Mesendoderm (in vitro differentiated cells): ENCODE data around the gene FATE1.

ENCODE experiments used
- DNase-seq: peaks from one replicate; pipeline ENCODE4 v3.0.0; 2013
- H2AK5ac ChIP-seq: 2 replicates; pipeline ENCODE4 v1.6.1; 2013; ENCODE audit warnings: low read length, inconsistent platforms
- H2BK120ac ChIP-seq: 2 replicates; pipeline ENCODE4 v1.6.1; 2013; ENCODE audit warnings: low read depth, mild to moderate bottlenecking, low read length, moderate library complexity, mixed read lengths
- H2BK15ac ChIP-seq: replicated peaks from 2 replicates; pipeline ENCODE4 v1.6.1; 2013; ENCODE audit warnings: low read depth, mild to moderate bottlenecking, moderate library complexity
- H2BK5ac ChIP-seq: 2 replicates; pipeline ENCODE4 v1.6.1; 2013; ENCODE audit warnings: low read length, inconsistent platforms
- H3K18ac ChIP-seq: 2 replicates; pipeline ENCODE4 v1.6.1; 2013; ENCODE audit warnings: mild to moderate bottlenecking, low read length, mixed read lengths
- H3K23ac ChIP-seq: one replicate; pipeline ENCODE4 v1.6.1; 2013; ENCODE audit warnings: low read length
- H3K27ac ChIP-seq: 2 replicates; pipeline ENCODE4 v1.5.1; 2013; ENCODE audit warnings: low read depth, mild to moderate bottlenecking, inconsistent platforms, low read length, moderate library complexity
- H3K27me3 ChIP-seq: 2 replicates; pipeline ENCODE4 v1.6.1; 2013; ENCODE audit warnings: low read length, control low read depth, mild to moderate bottlenecking, inconsistent platforms; ENCODE audit not compliant: insufficient read depth, poor library complexity
- H3K36me3 ChIP-seq: 2 replicates; pipeline ENCODE4 v1.6.1; 2013; ENCODE audit warnings: low read length, inconsistent platforms; ENCODE audit not compliant: control insufficient read depth, insufficient read depth
- H3K4ac ChIP-seq: one replicate; pipeline ENCODE4 v1.6.1; 2013; ENCODE audit warnings: low read depth, mild to moderate bottlenecking, low read length, moderate library complexity
- H3K4me1 ChIP-seq: 2 replicates; pipeline ENCODE4 v1.6.1; 2013; ENCODE audit warnings: low read depth, low read length, inconsistent platforms; ENCODE audit not compliant: control insufficient read depth
- H3K4me2 ChIP-seq: 2 replicates; pipeline ENCODE4 v1.6.1; 2013; ENCODE audit warnings: low read length
- H3K4me3 ChIP-seq: 2 replicates; pipeline ENCODE4 v1.5.1; 2013; ENCODE audit warnings: mild to moderate bottlenecking, low read length
- H3K56ac ChIP-seq: one replicate; pipeline ENCODE4 v1.6.1; 2013; ENCODE audit warnings: low read length
- H3K79me1 ChIP-seq: 2 replicates; pipeline ENCODE4 v1.6.1; 2013; ENCODE audit warnings: low read length, inconsistent platforms
- H3K79me2 ChIP-seq: 2 replicates; pipeline ENCODE4 v1.6.1; 2013; ENCODE audit warnings: mild to moderate bottlenecking, low read length; ENCODE audit not compliant: control insufficient read depth, insufficient read depth
- H3K9ac ChIP-seq: 2 replicates; pipeline ENCODE4 v1.6.1; 2013; ENCODE audit warnings: low read length, inconsistent platforms
- H4K5ac ChIP-seq: one replicate; pipeline ENCODE4 v1.6.1; 2013; ENCODE audit warnings: low read length
- H4K8ac ChIP-seq: one replicate; pipeline ENCODE4 v1.6.1; 2013; ENCODE audit warnings: low read depth, mild to moderate bottlenecking, control low read depth, low read length, moderate library complexity
- WGBS: extraction: QIAGEN DNeasy Blood & Tissue Kit; methylation state at CpG from one replicate; pipeline ENCODE4 v1.1.7; 2013; ENCODE audit warnings: low lambda C conversion rate, missing lambda C conversion rate; ENCODE audit not compliant: insufficient coverage; ENCODE audit errors: extremely low coverage; 5-methylcytosine and 5-hydroxymethylcytosine counted together

FATE1 gene

DNA sequence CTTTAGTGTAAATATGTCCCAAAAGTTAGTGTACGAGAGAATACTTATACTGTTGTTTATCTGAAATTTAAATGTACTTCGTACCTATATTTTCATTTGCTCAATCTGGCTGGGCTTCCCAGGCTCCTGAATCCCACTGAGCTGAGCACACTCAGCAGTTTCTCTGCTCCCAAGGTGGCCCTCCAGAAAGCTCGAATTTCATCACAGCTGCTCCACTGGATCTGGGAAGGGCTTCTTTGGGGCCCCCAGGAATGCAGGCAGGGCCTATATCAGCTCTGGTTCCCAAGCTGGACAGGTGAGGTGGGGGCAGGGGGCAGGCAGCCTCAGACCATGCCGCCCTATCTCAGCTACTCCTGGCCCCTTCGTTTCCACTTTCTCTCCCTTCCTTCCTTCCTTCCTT lies 1.5 kb upstream of the FATE1 start:
- no peak overlapping the region for H3K56ac ChIP-seq
- no peak overlapping the region for H3K27ac ChIP-seq
- no peak overlapping the region for H3K9ac ChIP-seq
- no peak overlapping the region for H2BK15ac ChIP-seq
- peak; percentile 5 for DNase-seq
- H3K4ac ChIP-seq: no peak overlapping the region
- no peak overlapping the region for H2AK5ac ChIP-seq
- H3K79me1 ChIP-seq: no peaks in the 10 kb centered on the region
- H3K23ac ChIP-seq: no peak overlapping the region
- H3K36me3 ChIP-seq: no peaks in the 10 kb centered on the region
- no peak overlapping the region for H3K18ac ChIP-seq
- no peak overlapping the region for H4K8ac ChIP-seq
- no peak overlapping the region for H2BK120ac ChIP-seq
- H3K4me3 ChIP-seq: no peak overlapping the region
- H2BK5ac ChIP-seq: no peak overlapping the region
- H3K27me3 ChIP-seq: no peaks in the 10 kb centered on the region
- H3K4me1 ChIP-seq: no peaks in the 10 kb centered on the region
- H3K4me2 ChIP-seq: no peak overlapping the region
- WGBS: no CpG with 5 or more reads among the region's 5 CpGs
- H4K5ac ChIP-seq: no peak overlapping the region
- no peaks in the 10 kb centered on the region for H3K79me2 ChIP-seq

DNA sequence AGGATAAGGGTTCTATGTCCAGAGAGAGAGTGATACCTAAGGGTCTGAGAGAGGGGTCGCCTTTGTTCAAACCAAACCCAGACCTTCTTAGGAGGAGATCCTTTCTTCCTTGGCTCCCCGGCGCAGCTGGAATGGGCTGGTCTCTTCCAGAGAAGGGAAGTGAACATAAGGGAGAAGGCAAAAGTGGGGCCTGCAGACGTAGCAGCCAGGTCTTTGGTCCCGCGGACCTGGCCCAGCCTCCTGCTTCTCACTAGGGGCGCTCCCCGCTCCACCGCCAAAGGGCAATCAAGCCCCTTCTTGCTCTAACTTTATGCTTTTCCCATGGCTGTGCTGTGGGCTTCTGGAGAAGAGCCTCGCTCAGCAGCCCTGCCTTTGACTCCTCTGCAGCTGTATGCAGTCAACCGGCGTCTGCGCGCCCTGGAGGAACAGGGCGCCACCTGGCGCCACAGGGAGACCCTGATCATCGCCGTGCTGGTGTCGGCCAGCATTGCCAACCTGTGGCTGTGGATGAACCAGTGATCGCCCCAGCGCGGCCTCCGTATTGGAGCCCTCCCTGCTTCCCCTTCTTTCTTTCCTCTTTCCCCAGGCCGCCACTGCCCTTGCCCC lies 6.5 kb downstream of the FATE1 start:
- H3K4ac ChIP-seq: no peak overlapping the region
- no peak overlapping the region for H2BK120ac ChIP-seq
- H2AK5ac ChIP-seq: no peak overlapping the region
- no peak overlapping the region for H3K23ac ChIP-seq
- no peaks in the 10 kb centered on the region for H3K36me3 ChIP-seq
- no peak overlapping the region for H2BK15ac ChIP-seq
- no peak overlapping the region for H3K4me3 ChIP-seq
- peak; percentile 75 for DNase-seq
- no peaks in the 10 kb centered on the region for H3K79me1 ChIP-seq
- H4K8ac ChIP-seq: no peak overlapping the region
- no peaks in the 10 kb centered on the region for H3K4me1 ChIP-seq
- H4K5ac ChIP-seq: no peak overlapping the region
- H3K4me2 ChIP-seq: no peak overlapping the region
- H2BK5ac ChIP-seq: no peak overlapping the region
- H3K18ac ChIP-seq: no peak overlapping the region
- no peaks in the 10 kb centered on the region for H3K79me2 ChIP-seq
- no peak overlapping the region for H3K27ac ChIP-seq
- H3K56ac ChIP-seq: peak overlapping the region; percentile 34
- H3K27me3 ChIP-seq: no peaks in the 10 kb centered on the region
- H3K9ac ChIP-seq: no peak overlapping the region
- no CpG with 5 or more reads among the region's 24 CpGs for WGBS

DNA sequence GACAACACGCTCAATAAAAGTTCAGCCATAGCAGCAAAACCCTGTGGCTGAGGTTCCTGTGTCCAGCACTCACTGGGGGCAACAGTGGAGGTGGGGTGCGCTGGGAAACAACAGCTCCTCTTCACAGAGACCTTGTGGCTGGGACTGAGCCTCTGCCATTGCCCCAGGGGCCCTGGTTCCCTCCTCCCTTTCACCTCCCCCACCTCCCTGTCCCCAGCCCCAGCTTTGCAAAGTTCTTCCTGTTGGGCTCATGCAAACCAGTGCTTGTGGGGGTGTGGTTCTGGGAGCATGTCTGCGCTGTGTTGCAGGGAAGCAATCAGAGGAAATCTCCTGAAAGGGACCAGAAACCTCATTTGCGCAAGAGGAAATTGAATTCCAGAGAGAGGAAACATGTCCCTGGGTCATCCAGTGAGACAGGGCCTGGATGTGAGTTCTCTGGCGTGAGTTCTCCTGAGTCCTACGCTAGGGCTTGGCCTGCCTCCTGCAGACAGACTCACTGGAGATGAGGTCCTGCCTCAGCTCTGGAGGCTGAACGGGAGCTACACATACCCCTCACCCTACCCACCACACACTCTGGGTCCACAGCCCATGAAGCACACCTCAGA lies 7.4 kb downstream of the FATE1 start:
- Histone ChIP-seq H4K8ac (no peak overlapping the region), H3K27ac (no peak overlapping the region), H2AK5ac (no peak overlapping the region), H3K4ac (no peak overlapping the region), H3K4me2 (no peak overlapping the region), H2BK5ac (no peak overlapping the region), H3K27me3 (no peaks in the 10 kb centered on the region), H2BK120ac (no peak overlapping the region), H3K4me1 (no peaks in the 10 kb centered on the region), H3K79me2 (no peaks in the 10 kb centered on the region), H3K36me3 (no peaks in the 10 kb centered on the region), H3K79me1 (no peaks in the 10 kb centered on the region), H4K5ac (no peak overlapping the region), H3K23ac (no peak overlapping the region), H3K4me3 (no peak overlapping the region), H3K9ac (no peak overlapping the region), H3K18ac (no peak overlapping the region), H3K56ac (peak overlapping the region; percentile 34), H2BK15ac (no peak overlapping the region)
- DNase-seq: peak; percentile 32
- no CpG with 5 or more reads among the region's 7 CpGs for WGBS

DNA sequence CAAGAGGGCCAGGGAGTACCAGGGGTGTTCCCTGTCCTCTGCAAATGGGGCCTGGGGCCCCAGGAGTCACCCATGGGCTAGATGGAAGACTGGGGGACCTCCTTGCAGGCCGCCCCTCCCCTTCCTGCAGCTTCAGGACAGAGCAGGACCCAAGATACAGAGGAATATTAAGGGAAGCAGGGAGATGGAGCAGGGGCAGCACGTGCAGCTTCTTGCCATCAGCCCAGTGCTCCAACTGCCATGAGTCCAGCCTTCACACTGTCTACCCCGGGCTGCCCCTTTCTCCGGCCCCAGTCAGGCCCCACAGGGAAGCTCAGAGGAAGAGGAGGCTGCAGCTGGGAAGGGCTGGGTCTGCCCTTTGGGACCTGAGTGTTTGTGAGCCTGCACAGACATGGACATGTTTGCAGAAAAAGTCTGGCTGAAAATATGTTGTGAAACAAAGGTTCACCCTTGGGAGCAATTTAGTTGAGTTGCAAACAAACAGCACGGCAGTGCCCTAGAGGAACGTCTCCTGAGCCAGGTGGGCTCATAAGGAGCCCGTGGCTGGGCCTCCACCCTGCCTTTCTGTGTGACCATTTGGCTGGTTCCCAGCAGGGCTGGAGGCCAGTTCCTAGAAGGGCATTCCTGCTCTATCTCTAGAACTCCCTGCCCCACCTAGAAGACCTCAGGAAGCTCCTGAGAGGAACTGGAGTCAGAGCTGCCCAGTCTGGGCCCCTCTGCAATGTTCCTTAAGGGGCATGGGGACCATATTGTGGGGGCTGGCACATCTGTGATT lies 8.9 kb downstream of the FATE1 start:
- H3K56ac ChIP-seq: no peak overlapping the region
- no peaks in the 10 kb centered on the region for H3K27me3 ChIP-seq
- no peaks in the 10 kb centered on the region for H3K79me1 ChIP-seq
- no peaks in the 10 kb centered on the region for H3K4me1 ChIP-seq
- no peak overlapping the region for H2BK120ac ChIP-seq
- H2BK5ac ChIP-seq: no peak overlapping the region
- H3K27ac ChIP-seq: no peak overlapping the region
- DNase-seq: no peak
- no peak overlapping the region for H4K8ac ChIP-seq
- H2BK15ac ChIP-seq: no peak overlapping the region
- H3K4me2 ChIP-seq: no peak overlapping the region
- no peak overlapping the region for H3K18ac ChIP-seq
- H3K36me3 ChIP-seq: no peaks in the 10 kb centered on the region
- H3K79me2 ChIP-seq: no peaks in the 10 kb centered on the region
- H4K5ac ChIP-seq: no peak overlapping the region
- no peak overlapping the region for H3K4ac ChIP-seq
- H3K23ac ChIP-seq: no peak overlapping the region
- H3K9ac ChIP-seq: no peak overlapping the region
- no peak overlapping the region for H3K4me3 ChIP-seq
- no peak overlapping the region for H2AK5ac ChIP-seq
- WGBS: no CpG with 5 or more reads among the region's 7 CpGs

DNA sequence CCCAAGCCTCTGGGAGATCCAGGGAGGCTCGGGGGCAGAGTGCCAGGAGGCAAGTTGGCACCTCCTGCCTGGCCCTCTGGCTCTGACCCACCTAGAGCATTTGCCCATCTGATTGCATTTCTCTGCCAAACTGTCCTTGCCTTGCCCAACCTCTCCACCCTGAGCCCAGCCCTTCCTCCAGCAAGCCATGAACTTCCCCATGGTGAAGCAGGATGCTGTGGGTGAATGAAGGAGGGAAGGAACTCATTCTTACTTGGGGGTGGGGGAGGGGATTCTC lies 9.4 kb downstream of the FATE1 start:
- Histone ChIP-seq H3K23ac (no peak overlapping the region), H4K5ac (no peak overlapping the region), H3K27me3 (no peaks in the 10 kb centered on the region), H3K79me2 (no peaks in the 10 kb centered on the region), H3K27ac (no peak overlapping the region), H3K36me3 (no peaks in the 10 kb centered on the region), H4K8ac (no peak overlapping the region), H3K79me1 (no peaks in the 10 kb centered on the region), H3K4me1 (no peaks in the 10 kb centered on the region), H2BK5ac (no peak overlapping the region), H2AK5ac (no peak overlapping the region), H2BK15ac (no peak overlapping the region), H3K18ac (no peak overlapping the region), H2BK120ac (no peak overlapping the region), H3K4me2 (no peak overlapping the region), H3K4me3 (no peak overlapping the region), H3K56ac (no peak overlapping the region), H3K4ac (no peak overlapping the region), H3K9ac (no peak overlapping the region)
- no CpG with 5 or more reads among the region's 1 CpG for WGBS
- no peak for DNase-seq
